ENCODE measurements around the gene SATB2.

Gene SATB2

DNA sequence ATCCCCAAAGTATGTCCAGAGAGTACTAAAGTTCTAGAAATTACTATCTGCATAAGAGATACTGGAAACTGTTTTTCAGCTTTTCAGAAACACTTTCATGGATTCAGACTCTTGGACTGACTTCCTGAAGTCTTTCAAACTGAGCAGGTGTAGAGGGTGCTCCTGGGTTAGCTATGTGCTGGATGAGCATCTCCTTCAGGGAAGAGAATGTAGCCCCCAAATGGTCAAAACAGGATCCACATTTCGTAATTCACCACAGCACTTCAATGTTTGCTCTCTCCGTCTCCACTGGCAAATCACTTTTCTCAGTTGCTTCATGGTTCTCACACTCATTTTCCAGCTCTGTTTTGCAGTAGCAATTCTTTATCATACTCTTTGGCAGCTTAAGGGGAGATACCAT lies 23.2 kb upstream of the SATB2 start:
- no peak overlapping the region for H3K27ac ChIP-seq (ENCODE audit: low read depth, low read length, poor library complexity, severe bottlenecking)
- H2AFZ ChIP-seq (ENCODE audit: low read length) = no peak overlapping the region
- no peaks in the 10 kb centered on the region for H4K20me1 ChIP-seq (ENCODE audit: insufficient read depth, low read length)
- no peaks in the 10 kb centered on the region for H3K36me3 ChIP-seq (ENCODE audit: insufficient read depth, low read length)
- H3F3A ChIP-seq (ENCODE audit: insufficient read depth, low read length) = no peaks in the 10 kb centered on the region
- TF ChIP-seq, protein P1, sequence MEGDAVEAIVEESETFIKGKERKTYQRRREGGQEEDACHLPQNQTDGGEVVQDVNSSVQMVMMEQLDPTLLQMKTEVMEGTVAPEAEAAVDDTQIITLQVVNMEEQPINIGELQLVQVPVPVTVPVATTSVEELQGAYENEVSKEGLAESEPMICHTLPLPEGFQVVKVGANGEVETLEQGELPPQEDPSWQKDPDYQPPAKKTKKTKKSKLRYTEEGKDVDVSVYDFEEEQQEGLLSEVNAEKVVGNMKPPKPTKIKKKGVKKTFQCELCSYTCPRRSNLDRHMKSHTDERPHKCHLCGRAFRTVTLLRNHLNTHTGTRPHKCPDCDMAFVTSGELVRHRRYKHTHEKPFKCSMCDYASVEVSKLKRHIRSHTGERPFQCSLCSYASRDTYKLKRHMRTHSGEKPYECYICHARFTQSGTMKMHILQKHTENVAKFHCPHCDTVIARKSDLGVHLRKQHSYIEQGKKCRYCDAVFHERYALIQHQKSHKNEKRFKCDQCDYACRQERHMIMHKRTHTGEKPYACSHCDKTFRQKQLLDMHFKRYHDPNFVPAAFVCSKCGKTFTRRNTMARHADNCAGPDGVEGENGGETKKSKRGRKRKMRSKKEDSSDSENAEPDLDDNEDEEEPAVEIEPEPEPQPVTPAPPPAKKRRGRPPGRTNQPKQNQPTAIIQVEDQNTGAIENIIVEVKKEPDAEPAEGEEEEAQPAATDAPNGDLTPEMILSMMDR (IDR thresholded peaks at IDR 0.05; ENCODE audit: low read length) = peak; percentile 18; the same call in 1 of the 2 replicates
- TF ChIP-seq EZH2 (IDR thresholded peaks at IDR 0.05; ENCODE audit: borderline replicate concordance, low read length) = no peak
- no peak overlapping the region for H3K9ac ChIP-seq (ENCODE audit: low read length)
- H3K4me2 ChIP-seq (ENCODE audit: low read length) = no peak overlapping the region
- no peaks in the 10 kb centered on the region for H3K9me3 ChIP-seq (ENCODE audit: low read length)
- peaks cover 60% of the 10 kb centered on the region for H3K4me1 ChIP-seq (ENCODE audit: insufficient read depth, low read length, severe bottlenecking)
- no peaks in the 10 kb centered on the region for H3K79me2 ChIP-seq (ENCODE audit: insufficient read depth, low read length)
- H3K27me3 ChIP-seq (ENCODE audit: insufficient read depth, low read length) = no peaks in the 10 kb centered on the region
- no peak overlapping the region for H3K4me3 ChIP-seq (ENCODE audit: low read depth, low read length, poor library complexity, severe bottlenecking)
- H3K9me2 ChIP-seq (ENCODE audit: low read depth, low read length) = no peaks in the 10 kb centered on the region

- peaks cover 45% of the 10 kb centered on the region for H3K4me1 ChIP-seq (ENCODE audit: insufficient read depth, low read length, severe bottlenecking)
- H4K20me1 ChIP-seq (ENCODE audit: insufficient read depth, low read length) = no peaks in the 10 kb centered on the region
- H3K36me3 ChIP-seq (ENCODE audit: insufficient read depth, low read length) = no peaks in the 10 kb centered on the region
- no peak overlapping the region for H3K4me3 ChIP-seq (ENCODE audit: low read depth, low read length, poor library complexity, severe bottlenecking)
- H3K9me3 ChIP-seq (ENCODE audit: low read length) = no peaks in the 10 kb centered on the region
- peak overlapping the region; percentile 39 for H3K27ac ChIP-seq (ENCODE audit: low read depth, low read length, poor library complexity, severe bottlenecking)
- no peak overlapping the region for H3K9ac ChIP-seq (ENCODE audit: low read length)
- H2AFZ ChIP-seq (ENCODE audit: low read length) = no peak overlapping the region
- H3K9me2 ChIP-seq (ENCODE audit: low read depth, low read length) = no peaks in the 10 kb centered on the region
- H3F3A ChIP-seq (ENCODE audit: insufficient read depth, low read length) = no peaks in the 10 kb centered on the region
- H3K79me2 ChIP-seq (ENCODE audit: insufficient read depth, low read length) = no peaks in the 10 kb centered on the region
- no peak overlapping the region for H3K4me2 ChIP-seq (ENCODE audit: low read length)
- TF ChIP-seq EZH2 (IDR thresholded peaks at IDR 0.05; ENCODE audit: borderline replicate concordance, low read length) = no peak
- TF ChIP-seq, protein P1 (IDR thresholded peaks at IDR 0.05; ENCODE audit: low read length) = no peak
- H3K27me3 ChIP-seq (ENCODE audit: insufficient read depth, low read length) = no peaks in the 10 kb centered on the region
Measured at GRCh38 chr2:199477277-199477834, 19.6 kb upstream of the SATB2 start.

GRCh38 chr2:199471443-199472057 lies 13.8 kb upstream of the SATB2 start:
- H3K4me2 ChIP-seq (ENCODE audit: low read length) = peak overlapping the region; percentile 34

More at GRCh38 chr2:199471443-199472057, 13.8 kb upstream of the SATB2 start:
- Histone ChIP-seq H4K20me1 (ENCODE audit: insufficient read depth, low read length) (no peaks in the 10 kb centered on the region), H3F3A (ENCODE audit: insufficient read depth, low read length) (no peaks in the 10 kb centered on the region), H3K4me1 (ENCODE audit: insufficient read depth, low read length, severe bottlenecking) (peaks cover 38% of the 10 kb centered on the region), H3K9me3 (ENCODE audit: low read length) (no peaks in the 10 kb centered on the region), H2AFZ (ENCODE audit: low read length) (no peak overlapping the region), H3K79me2 (ENCODE audit: insufficient read depth, low read length) (no peaks in the 10 kb centered on the region), H3K4me3 (ENCODE audit: low read depth, low read length, poor library complexity, severe bottlenecking) (no peak overlapping the region), H3K9ac (ENCODE audit: low read length) (no peak overlapping the region), H3K9me2 (ENCODE audit: low read depth, low read length) (no peaks in the 10 kb centered on the region), H3K27me3 (ENCODE audit: insufficient read depth, low read length) (no peaks in the 10 kb centered on the region), H3K36me3 (ENCODE audit: insufficient read depth, low read length) (no peaks in the 10 kb centered on the region), H3K27ac (ENCODE audit: low read depth, low read length, poor library complexity, severe bottlenecking) (no peak overlapping the region)
- no peak for TF ChIP-seq EZH2 (IDR thresholded peaks at IDR 0.05; ENCODE audit: borderline replicate concordance, low read length)
- TF ChIP-seq, protein P1 (IDR thresholded peaks at IDR 0.05; ENCODE audit: low read length) = peak; percentile 74

Measured in OCI-LY1 (cell line).